IPS-15b (cell line): ENCODE measurements around the gene CYTH1.

Source experiments
- H3K27me3 ChIP-seq: one replicate; pipeline ENCODE4 v1.6.1; 2013; ENCODE audit warnings: low read length; ENCODE audit not compliant: control insufficient read depth, insufficient read depth
- H3K36me3 ChIP-seq: one replicate; pipeline ENCODE4 v1.6.1; 2013; ENCODE audit warnings: low read length; ENCODE audit not compliant: control insufficient read depth, insufficient read depth
- H3K4me1 ChIP-seq: one replicate; pipeline ENCODE4 v1.6.1; 2013; ENCODE audit warnings: mild to moderate bottlenecking, low read length; ENCODE audit not compliant: control insufficient read depth, insufficient read depth
- H3K4me3 ChIP-seq: one replicate; pipeline ENCODE4 v1.5.1; 2013; ENCODE audit warnings: low read depth, low read length
- H3K9ac ChIP-seq: one replicate; pipeline ENCODE4 v1.6.1; 2013; ENCODE audit warnings: low read depth, mild to moderate bottlenecking, low read length
- H3K9me3 ChIP-seq: one replicate; pipeline ENCODE4 v1.6.1; 2013; ENCODE audit warnings: mild to moderate bottlenecking, low read length; ENCODE audit not compliant: control insufficient read depth, insufficient read depth

The CYTH1 gene

GRCh38 chr17:78715876-78716275 lies 66.2 kb downstream of the CYTH1 start:
- Histone ChIP-seq H3K27me3 (no peaks in the 10 kb centered on the region), H3K4me3 (no peak overlapping the region), H3K36me3 (no peaks in the 10 kb centered on the region), H3K9me3 (no peaks in the 10 kb centered on the region), H3K4me1 (peaks cover 5% of the 10 kb centered on the region), H3K9ac (no peak overlapping the region)

DNA sequence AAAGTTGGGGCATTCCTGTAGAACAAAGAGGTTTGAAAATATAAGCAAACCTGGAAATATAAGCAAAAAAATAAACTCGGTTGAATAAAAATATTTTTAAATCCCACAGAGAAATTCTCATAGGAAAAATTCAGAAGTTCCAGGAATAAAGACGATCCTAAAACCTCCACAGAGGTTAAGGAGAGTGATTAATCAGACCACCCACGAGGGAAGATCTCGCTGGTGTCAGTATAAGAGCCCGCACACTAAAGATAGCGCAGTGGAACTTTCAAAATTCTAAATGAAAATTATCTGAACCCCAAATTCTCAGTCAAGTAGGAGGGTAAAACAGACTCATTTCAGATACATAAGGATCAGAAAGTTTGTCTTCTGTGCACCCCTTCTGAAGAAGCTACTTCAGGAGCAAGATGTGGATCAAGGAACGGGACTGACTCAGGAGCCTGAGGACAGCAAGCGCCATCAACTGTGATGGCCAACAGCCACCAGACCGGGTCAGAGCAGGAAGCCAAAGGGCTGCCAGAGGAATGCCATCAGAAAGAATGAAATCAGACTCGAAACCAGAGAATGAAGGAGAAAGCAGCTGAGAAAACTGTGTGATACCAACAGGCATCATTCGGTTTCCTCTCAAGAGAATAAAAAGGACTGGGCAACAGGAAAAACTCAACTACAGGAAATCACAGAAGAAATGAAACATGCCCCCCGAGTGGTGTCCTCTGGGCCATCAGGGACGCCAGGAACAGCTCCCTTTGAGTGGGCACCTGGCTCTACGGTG lies 66.9 kb downstream of the CYTH1 start:
- no peak overlapping the region for H3K4me3 ChIP-seq
- no peaks in the 10 kb centered on the region for H3K27me3 ChIP-seq
- H3K36me3 ChIP-seq, result no peaks in the 10 kb centered on the region
- H3K4me1 ChIP-seq, result peaks cover 5% of the 10 kb centered on the region
- H3K9me3 ChIP-seq, result no peaks in the 10 kb centered on the region
- no peak overlapping the region for H3K9ac ChIP-seq

DNA sequence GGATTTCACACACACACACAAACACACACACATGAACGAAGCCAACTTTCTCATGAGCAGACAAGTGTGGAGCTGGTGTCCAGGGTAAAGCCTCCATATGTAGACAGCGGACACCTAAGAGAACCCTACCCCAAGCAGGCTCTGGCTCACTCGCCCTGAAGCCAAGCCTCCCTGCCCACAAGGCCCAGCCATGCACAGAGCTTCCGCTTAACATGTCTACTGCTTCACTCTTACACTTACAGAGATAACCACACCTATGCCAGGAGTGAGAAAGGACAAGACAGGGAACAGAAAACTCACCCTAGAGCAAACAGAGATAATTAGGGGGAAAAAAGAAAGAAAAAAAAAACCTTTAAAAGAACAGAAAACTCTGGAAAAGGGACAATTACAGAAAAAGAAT lies 67.5 kb downstream of the CYTH1 start:
- Histone ChIP-seq H3K4me3 (no peak overlapping the region), H3K36me3 (no peaks in the 10 kb centered on the region), H3K9ac (no peak overlapping the region), H3K4me1 (peaks cover 5% of the 10 kb centered on the region), H3K9me3 (no peaks in the 10 kb centered on the region), H3K27me3 (no peaks in the 10 kb centered on the region)

- H3K36me3 ChIP-seq, result no peaks in the 10 kb centered on the region
- no peaks in the 10 kb centered on the region for H3K4me1 ChIP-seq
- H3K9ac ChIP-seq, result no peak overlapping the region
- H3K27me3 ChIP-seq, result no peaks in the 10 kb centered on the region
- no peaks in the 10 kb centered on the region for H3K9me3 ChIP-seq
- H3K4me3 ChIP-seq, result no peak overlapping the region
Measured at GRCh38 chr17:78712043-78712442, 70.0 kb downstream of the CYTH1 start.

DNA sequence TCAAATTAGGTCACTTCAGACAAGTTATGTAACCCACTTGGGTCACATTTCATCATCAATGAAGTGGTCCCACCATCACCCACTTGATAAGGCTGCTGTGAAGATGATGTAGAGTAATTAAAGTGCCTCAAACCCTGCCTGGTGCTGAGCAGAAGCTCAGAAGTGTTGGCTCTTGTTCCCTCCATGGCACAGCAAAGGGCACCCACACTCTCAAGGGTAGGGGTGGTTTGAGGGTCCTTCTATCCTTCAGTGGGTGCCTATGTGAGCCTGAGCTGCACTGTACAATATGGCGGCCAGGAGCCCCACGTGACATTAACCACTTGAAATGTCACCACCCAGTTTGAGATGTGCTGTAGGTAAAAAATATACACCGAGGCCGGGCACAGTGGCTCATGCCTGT lies 71.5 kb downstream of the CYTH1 start:
- Histone ChIP-seq H3K9ac (no peak overlapping the region), H3K4me3 (no peak overlapping the region), H3K4me1 (no peaks in the 10 kb centered on the region), H3K27me3 (no peaks in the 10 kb centered on the region), H3K9me3 (no peaks in the 10 kb centered on the region), H3K36me3 (no peaks in the 10 kb centered on the region)

DNA sequence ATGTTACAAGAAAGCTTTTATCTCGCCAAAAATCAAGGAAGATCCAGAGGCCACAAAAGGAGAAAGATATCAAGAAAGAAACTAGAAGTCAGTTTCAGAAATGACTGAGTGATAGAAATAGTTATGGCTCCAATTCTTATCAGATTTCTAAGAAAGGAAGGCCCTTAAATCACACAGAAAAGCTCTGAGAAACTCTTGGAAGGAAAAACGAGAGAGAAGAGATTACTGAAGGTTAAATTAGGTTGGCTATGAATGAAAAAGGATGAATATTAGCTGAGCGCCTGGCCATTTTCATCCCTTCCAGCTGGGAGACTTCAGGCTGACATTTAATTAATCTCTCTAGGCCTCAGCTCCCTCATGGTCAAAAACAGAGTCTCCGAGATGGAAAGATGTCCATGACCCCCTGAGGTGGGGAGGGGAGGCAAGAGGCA lies 72.3 kb downstream of the CYTH1 start:
- Histone ChIP-seq H3K9ac (no peak overlapping the region), H3K4me3 (no peak overlapping the region), H3K9me3 (no peaks in the 10 kb centered on the region), H3K4me1 (no peaks in the 10 kb centered on the region), H3K27me3 (no peaks in the 10 kb centered on the region), H3K36me3 (no peaks in the 10 kb centered on the region)

DNA sequence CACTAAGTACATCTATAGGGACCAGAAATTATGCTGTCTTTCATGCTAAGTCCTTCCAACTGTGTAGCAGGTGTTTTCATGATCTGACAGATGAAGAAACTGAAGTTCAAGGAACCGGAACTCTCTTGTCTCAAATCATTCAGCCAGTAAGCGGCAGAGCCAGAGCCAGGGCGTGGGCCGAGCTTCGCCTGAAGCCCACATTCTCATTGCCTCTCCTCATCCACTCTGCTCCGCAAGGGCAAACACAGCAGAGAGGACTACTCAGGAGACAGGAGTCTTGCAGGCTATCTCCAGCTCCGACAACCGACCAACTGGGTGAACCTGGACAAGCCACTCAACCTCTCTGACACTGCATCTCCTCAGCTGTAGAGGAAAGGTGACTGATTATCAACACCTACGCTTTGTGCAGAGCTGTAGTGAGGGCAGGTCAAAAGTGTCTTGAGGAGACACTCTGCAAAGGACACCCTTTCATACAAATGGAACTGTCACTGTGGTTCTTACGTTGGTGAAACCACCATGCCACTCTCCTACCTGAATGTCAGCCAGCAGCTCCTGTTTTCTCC lies 72.9 kb downstream of the CYTH1 start:
- no peaks in the 10 kb centered on the region for H3K36me3 ChIP-seq
- H3K9ac ChIP-seq, result no peak overlapping the region
- no peaks in the 10 kb centered on the region for H3K9me3 ChIP-seq
- H3K27me3 ChIP-seq, result no peaks in the 10 kb centered on the region
- H3K4me1 ChIP-seq, result no peaks in the 10 kb centered on the region
- H3K4me3 ChIP-seq, result no peak overlapping the region

- Histone ChIP-seq H3K36me3 (no peaks in the 10 kb centered on the region), H3K27me3 (no peaks in the 10 kb centered on the region), H3K4me1 (no peaks in the 10 kb centered on the region), H3K9me3 (no peaks in the 10 kb centered on the region), H3K9ac (no peak overlapping the region), H3K4me3 (no peak overlapping the region)
Measured at GRCh38 chr17:78708510-78708973, 73.5 kb downstream of the CYTH1 start.

DNA sequence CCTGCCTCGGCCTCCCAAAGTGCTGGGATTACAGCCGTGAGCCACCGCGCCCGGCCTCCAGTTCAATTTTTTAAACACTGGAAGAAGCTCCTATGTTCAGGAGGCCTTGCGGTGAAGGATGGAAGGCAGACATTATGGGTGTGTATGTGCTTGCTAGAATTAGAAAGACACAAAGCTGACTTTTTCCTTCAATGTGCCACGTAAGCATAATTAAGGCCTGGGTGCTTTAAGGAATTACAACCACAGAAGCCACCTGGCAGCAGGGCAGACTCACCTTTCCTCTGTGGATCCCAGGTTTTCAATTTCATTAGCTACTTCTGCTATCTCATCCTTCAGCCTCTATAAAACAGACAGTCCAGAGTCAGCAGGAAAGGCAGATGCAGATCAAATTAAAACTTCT lies 74.2 kb downstream of the CYTH1 start:
- Histone ChIP-seq H3K9ac (no peak overlapping the region), H3K9me3 (no peaks in the 10 kb centered on the region), H3K4me1 (no peaks in the 10 kb centered on the region), H3K27me3 (no peaks in the 10 kb centered on the region), H3K4me3 (no peak overlapping the region), H3K36me3 (no peaks in the 10 kb centered on the region)

- no peaks in the 10 kb centered on the region for H3K27me3 ChIP-seq
- no peak overlapping the region for H3K9ac ChIP-seq
- H3K4me1 ChIP-seq, result peaks cover under 1% of the 10 kb centered on the region
- H3K9me3 ChIP-seq, result no peaks in the 10 kb centered on the region
- H3K4me3 ChIP-seq, result no peak overlapping the region
- no peaks in the 10 kb centered on the region for H3K36me3 ChIP-seq
Measured at GRCh38 chr17:78707016-78707415, 75.1 kb downstream of the CYTH1 start.

- no peaks in the 10 kb centered on the region for H3K9me3 ChIP-seq
- peaks cover 4% of the 10 kb centered on the region for H3K4me1 ChIP-seq
- no peaks in the 10 kb centered on the region for H3K27me3 ChIP-seq
- H3K4me3 ChIP-seq, result no peak overlapping the region
- no peaks in the 10 kb centered on the region for H3K36me3 ChIP-seq
- H3K9ac ChIP-seq, result no peak overlapping the region
Measured at GRCh38 chr17:78706271-78706915, 75.7 kb downstream of the CYTH1 start.

- Histone ChIP-seq H3K4me3 (no peak overlapping the region), H3K9ac (no peak overlapping the region)
Measured at GRCh38 chr17:78705071-78705470, 77.0 kb downstream of the CYTH1 start.

More at GRCh38 chr17:78705071-78705470, 77.0 kb downstream of the CYTH1 start:
- Histone ChIP-seq H3K9me3 (no peaks in the 10 kb centered on the region), H3K27me3 (no peaks in the 10 kb centered on the region), H3K36me3 (peaks cover under 1% of the 10 kb centered on the region), H3K4me1 (peaks cover 4% of the 10 kb centered on the region)
